ES-I3 (cell line): ENCODE data around the gene DPP7.
A peak's percentile ranks its signal among the peaks of the same experiment; 100 is the strongest.
"Not testable (repeated sequence)": the region's sequence is repeated elsewhere in the genome, so short reads cannot be mapped to it uniquely, and the experiment has no call there.

Experiments
- H3K36me3 ChIP-seq: 2 replicates; pipeline ENCODE4 v1.6.1; 2013; ENCODE audit warnings: mild to moderate bottlenecking, low read length, control low read depth, moderate library complexity; ENCODE audit not compliant: insufficient read depth
- H3K4me1 ChIP-seq: 2 replicates; pipeline ENCODE4 v1.6.1; 2013; ENCODE audit warnings: mild to moderate bottlenecking, control low read depth, low read length; ENCODE audit not compliant: insufficient read depth
- H3K9ac ChIP-seq: 2 replicates; pipeline ENCODE4 v1.6.1; 2013; ENCODE audit warnings: low read depth, mild to moderate bottlenecking, low read length, moderate library complexity
- H3K9me3 ChIP-seq: 2 replicates; pipeline ENCODE4 v1.6.1; 2013; ENCODE audit warnings: mild to moderate bottlenecking, low read length, moderate library complexity; ENCODE audit not compliant: control insufficient read depth, insufficient read depth

DPP7 gene

DNA sequence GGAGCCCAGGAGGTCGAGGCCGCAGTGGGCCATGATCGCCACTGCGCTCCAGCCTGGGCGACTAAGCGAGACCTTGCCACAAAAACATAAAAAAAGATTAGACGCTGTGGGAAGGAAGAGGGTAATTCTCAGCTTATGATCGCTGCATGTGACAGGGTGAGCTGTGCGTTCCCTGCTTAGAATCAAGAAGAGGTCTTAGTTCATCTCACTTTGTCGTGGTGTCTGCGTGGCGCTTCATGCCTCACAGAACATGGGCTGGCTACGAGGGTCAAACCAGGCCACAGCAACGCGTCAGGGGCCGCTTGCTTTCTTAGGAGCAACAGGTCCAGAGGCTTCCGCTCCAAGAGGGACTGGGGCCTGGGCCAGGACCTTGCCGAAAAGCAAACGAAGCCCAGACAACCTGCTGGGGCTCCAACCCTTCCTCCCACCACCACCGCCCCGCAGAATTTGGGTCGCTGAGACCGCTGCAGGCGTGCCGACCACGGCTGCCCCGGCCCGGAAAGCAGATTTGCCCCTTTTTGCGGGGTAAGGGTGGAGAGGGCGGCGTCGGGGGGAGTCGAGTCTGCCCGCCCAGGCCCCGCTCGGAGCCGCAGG lies 14.4 kb upstream of the DPP7 start:
- H3K9ac ChIP-seq, result peak overlapping the region; percentile 59
- H3K36me3 ChIP-seq, result no peaks in the 10 kb centered on the region
- no peaks in the 10 kb centered on the region for H3K9me3 ChIP-seq
- H3K4me1 ChIP-seq, result peaks cover 8% of the 10 kb centered on the region

DNA sequence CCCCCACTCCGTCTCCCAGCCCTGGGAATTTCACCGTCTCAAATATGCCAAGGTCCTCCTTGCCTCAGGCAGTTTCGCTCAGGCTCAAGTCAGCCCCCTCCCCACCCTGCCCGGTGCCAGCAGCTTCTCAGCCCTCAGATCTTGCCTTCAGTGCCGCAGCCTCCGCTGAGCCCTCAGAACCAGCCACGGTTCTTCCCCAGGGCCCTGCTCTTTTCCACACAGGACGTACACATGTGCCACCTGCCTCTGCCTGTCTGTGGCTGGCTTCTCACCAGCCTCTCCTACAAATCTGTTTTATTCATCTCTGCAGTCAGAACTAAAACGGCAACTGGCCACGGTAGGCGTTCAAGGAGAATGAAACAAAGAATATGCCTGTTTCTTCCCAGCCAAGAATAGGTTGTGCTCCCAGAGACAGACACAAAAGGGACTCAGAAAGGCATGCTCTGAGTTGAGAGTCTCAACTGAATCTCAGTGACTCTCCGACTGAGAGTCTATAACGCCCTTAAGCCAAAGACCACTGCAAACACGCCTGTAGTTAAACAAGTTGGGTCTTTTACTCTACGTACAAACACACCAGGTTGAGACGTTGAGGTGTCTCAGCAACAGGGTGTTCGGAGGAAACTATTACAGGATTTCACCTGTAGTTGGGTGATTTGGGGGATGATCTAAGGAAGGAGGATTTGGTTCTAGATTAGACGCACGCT lies 13.8 kb upstream of the DPP7 start:
- peaks cover 8% of the 10 kb centered on the region for H3K4me1 ChIP-seq
- peak overlapping the region; percentile 59 for H3K9ac ChIP-seq
- no peaks in the 10 kb centered on the region for H3K9me3 ChIP-seq
- no peaks in the 10 kb centered on the region for H3K36me3 ChIP-seq

DNA sequence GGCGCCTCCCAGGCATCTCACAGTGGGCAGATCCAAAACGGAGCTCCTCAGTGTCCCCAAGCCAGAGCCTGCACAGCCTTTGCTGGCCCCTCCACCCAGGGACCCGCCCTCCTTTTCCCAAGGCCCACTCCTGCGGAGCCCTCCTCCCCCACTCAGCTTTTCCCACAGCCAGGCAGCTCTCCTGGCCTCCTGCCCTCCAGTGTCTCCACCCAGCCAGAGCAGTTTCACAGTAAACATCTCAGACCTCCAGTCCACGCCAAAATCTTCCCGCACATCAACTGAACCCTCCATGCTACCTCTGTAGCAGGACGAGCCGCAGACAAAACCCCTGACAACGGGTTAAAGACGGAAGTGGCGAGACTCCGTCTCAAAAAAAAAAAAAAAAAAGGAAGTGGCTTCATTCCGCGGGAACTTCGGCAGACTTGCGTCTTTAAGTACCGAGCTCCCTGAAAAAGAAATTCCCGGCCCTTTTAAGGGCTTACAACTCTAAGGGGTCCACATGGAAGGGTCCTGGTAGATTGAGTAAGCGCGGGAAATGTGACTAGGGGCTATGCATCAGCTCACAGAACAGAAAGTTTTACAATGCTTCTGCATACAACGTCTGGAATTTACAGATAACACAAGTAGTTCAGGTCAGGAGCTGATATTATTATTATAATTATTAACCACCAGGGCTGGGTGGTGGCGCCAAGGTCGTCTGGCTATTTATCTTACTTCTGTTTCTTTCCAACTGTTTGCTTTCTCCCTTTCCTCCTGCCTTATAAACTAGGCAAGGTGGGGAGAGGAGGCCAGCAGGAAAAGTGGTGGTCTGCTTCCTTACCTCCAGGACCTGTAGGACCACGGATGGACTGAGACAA lies 13.0 kb upstream of the DPP7 start:
- Histone ChIP-seq H3K4me1 (peaks cover 8% of the 10 kb centered on the region), H3K36me3 (no peaks in the 10 kb centered on the region), H3K9ac (peak overlapping the region; percentile 33; the same call in 1 of the 2 replicates), H3K9me3 (no peaks in the 10 kb centered on the region)

DNA sequence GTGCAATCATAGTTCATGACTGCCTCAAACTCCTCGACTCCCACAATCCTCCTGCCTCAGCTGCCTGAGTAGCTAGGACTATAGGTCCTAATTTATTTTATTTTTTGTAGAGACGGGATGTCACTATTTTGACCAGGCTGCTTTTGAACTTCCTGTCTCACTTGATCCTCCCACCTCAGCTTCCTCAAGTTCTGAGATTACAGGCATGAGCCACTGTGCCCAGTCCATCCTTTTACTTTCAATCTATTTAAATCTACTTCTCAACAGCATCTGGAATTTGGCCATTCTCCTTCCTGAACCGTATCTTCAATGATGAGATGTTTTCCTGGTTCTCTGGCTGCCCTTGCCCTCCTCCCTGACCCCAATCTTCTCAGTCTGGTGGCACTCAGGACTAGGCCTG lies 12.3 kb upstream of the DPP7 start:
- Histone ChIP-seq H3K9ac (no peak overlapping the region), H3K36me3 (no peaks in the 10 kb centered on the region), H3K9me3 (no peaks in the 10 kb centered on the region), H3K4me1 (peaks cover 8% of the 10 kb centered on the region)

DNA sequence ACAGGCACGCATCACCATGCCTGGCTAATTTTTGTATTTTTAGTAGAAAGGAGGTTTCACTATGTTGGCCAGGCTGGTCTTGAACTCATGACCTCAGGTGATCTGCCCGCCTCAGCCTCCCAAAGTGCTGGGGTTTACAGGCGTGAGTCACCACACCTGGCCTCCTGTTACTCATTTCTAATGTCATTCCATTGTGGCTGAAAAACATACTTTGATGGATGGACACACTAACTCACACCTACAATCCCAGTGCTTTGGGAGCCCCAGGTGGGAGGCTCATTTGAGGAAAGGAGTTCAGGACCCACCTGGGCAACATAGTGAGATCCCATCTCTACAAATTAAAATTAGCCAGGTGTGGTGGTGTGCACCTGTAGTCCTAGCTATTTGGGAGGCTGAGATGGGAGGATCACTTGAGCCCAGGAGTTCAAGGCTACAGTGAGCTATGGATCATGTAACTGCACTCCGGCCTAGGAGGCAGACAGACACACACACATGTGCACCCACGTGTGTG lies 9.5 kb upstream of the DPP7 start:
- not testable (repeated sequence) for H3K9me3 ChIP-seq, H3K9ac ChIP-seq, H3K36me3 ChIP-seq, H3K4me1 ChIP-seq

DNA sequence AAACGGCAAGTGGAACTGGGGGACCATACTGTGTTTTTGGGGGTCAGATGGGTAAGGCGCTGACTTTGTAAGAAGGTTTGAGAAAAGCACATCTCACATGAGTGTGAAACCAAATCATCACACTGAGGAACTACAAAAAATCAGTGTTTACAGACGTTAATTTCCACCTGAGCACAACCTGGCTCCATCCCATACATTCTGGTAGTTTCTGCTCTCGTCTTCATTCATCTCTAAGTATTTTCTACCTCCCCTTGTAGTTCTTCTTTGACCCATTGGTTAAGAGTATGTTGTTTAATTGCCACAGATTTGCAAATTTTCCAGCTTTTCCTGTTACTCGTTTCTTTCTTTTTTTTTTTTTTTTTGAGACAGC lies 8.9 kb upstream of the DPP7 start:
- Histone ChIP-seq H3K9ac (no peak overlapping the region), H3K4me1 (peaks cover 5% of the 10 kb centered on the region), H3K9me3 (no peaks in the 10 kb centered on the region)

DNA sequence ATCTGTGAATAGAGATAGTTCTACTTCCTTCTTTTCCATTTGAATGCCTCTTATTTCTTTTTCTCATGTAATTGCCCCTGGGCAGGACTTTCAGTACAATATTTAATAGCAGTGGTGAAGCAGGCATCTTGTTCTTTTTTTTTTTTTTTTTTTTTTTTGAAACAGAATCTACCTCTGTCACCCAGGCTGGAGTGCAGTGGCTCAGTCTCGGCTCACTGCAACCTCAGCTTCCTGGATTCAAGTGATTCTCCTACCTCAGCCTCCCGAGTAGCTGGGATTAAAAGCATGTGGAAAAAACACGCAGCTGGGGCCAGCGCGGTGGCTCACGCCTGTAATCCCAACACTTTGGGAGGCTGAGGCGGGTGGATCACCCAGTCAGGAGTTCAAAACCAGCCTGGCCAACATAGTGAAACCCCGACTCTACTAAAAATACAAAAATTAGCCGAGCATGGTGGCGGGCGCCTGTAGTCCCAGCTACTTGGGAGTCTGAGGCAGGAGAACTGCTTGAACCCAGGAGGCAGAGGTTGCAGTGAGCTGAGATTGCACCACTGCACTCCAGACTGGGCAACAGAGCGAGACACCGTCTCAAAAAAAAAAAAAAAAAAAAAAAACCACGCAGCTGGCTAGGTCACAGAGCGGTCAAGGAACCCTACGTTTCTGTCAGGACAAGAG lies 8.4 kb upstream of the DPP7 start:
- not testable (repeated sequence) for H3K36me3 ChIP-seq, H3K4me1 ChIP-seq, H3K9ac ChIP-seq, H3K9me3 ChIP-seq

More for the DNA sequence above, 8.9 kb upstream of the DPP7 start:
- H3K36me3 ChIP-seq, result no peaks in the 10 kb centered on the region

DNA sequence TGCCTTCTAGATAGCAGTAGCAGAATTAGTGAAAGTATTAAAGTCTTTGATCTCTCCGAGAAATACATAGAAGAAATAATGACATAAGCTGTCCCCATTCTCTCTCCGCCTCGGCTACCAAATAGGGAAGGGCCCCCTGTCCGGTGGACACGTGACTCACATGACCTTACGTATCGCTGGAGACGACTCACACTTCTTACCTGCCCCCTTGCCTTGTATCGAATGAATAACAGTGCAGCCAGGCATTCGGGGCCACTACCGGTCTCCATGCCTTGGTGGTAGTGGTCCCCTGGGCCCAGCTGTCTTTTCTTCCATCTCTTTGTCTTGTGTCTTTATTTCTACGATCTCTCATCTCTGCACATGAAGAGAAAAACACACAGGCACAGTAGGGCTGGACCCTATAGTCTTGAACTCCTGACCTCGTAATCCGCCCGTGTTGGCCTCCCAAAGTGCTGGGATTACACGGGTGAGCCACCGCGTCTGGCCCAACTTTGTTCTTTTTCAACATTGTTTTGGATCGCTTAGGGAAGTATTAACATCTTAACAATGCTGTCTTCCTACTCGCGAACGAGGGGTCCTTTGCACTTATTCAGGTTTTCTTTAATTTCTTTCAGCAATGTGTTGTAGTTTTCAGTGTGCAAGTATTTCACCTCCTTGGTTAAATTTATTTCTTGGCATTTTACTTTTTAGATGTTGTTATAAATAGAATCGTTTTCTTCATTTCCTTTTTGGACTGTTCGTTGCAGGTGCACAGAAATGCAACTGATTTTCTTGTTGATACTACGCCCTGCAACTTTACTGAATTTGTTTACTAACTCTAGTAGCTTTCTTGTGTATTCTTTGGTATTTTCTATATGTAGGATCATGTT lies 7.6 kb upstream of the DPP7 start:
- not testable (repeated sequence) for H3K4me1 ChIP-seq, H3K9ac ChIP-seq, H3K36me3 ChIP-seq, H3K9me3 ChIP-seq

DNA sequence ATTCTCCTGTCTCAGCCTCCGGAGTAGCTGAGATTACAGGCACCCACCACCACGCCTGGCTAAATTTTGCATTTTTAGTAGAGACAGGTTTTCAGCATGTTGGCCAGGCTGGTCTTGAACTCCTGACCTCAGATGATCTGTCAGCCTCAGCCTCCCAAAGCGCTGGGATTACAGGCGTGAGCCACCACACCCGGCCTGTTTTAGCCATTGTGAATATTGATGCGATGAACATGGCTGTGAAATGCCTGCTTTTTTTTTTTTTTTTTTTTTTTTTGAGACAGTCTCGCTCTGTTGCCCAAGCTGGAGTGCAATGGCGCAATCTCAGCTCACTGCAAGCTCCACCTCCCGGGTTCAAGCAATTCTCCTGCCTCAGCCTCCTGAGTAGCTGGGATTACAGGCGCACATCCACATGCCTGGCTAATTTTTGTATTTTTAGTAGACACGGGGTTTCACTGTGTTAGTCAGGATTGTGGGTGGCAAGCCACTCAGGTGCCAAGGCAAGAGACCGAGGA lies 3.6 kb upstream of the DPP7 start:
- H3K9me3 ChIP-seq, H3K36me3 ChIP-seq, H3K9ac ChIP-seq, H3K4me1 ChIP-seq: not testable (repeated sequence)

DNA sequence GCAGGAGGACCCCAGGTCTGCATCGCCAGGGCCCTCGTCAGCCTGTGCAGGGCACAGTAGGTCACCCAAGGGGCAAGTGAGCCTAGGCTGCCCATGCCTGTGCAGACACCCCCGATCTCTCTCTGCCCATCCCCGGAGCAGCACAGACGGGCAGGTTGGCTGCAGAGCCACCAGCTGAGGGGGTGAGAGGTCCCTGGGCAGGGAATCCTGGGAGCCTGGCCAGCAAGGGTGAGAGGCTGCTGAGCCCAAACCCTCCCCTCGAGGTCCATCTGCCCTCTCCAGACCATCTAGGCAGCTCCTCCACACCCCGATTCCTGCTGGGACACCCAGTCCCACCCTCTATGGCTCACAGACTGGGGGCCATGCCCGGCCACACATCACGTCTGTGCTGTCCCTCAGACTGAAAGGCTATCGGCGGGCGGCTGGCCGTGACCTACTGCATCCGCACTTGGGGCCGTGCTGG lies 2.8 kb upstream of the DPP7 start:
- Histone ChIP-seq H3K9ac (no peak overlapping the region), H3K36me3 (no peaks in the 10 kb centered on the region), H3K4me1 (no peaks in the 10 kb centered on the region), H3K9me3 (no peaks in the 10 kb centered on the region)

DNA sequence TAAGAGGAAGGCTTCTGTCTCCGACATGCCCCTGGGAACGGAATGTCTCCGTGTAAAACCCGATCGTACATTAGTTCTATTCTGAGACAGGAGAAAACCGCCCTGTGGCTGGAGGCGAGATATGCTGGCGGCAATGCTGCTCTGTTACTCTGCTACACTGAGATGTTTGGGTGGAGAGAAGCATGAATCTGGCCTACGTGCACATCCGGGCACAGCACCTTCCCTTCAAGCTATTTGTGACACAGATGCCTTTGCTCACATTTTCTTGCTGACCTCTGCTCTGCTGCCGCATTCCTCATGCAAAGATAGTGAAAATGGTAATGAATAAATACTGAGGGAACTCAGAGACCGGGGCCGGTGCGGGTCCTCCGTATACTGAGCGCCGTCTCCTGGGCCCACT lies 2.2 kb upstream of the DPP7 start:
- no peaks in the 10 kb centered on the region for H3K4me1 ChIP-seq
- no peak overlapping the region for H3K9ac ChIP-seq
- H3K9me3 ChIP-seq, result no peaks in the 10 kb centered on the region
- H3K36me3 ChIP-seq, result no peaks in the 10 kb centered on the region

DNA sequence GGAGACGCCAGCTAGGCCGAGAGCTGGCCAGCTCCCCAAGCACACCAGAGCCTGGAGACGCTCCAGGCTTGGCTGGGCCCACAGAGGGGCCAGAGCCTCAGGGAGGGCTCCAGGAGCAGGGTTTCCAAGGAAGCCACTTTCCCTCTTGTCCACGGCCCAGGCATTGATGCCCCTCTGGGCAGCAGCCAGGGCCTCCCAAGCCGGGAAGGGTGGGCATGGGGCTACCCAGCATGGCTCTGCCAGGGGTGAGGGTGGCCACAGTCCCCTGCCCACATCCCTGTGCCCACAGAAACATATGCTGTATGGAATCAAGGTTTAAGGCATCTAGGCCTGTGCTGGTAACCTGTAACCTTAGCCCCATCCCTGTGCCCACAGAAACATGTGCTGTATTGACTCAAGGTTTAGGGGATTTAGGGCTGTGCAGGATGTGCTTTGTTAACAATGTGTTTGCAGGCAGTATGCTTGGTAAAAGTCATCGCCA lies 1.5 kb upstream of the DPP7 start:
- Histone ChIP-seq H3K9me3 (no peaks in the 10 kb centered on the region), H3K36me3 (no peaks in the 10 kb centered on the region), H3K9ac (no peak overlapping the region), H3K4me1 (no peaks in the 10 kb centered on the region)

DNA sequence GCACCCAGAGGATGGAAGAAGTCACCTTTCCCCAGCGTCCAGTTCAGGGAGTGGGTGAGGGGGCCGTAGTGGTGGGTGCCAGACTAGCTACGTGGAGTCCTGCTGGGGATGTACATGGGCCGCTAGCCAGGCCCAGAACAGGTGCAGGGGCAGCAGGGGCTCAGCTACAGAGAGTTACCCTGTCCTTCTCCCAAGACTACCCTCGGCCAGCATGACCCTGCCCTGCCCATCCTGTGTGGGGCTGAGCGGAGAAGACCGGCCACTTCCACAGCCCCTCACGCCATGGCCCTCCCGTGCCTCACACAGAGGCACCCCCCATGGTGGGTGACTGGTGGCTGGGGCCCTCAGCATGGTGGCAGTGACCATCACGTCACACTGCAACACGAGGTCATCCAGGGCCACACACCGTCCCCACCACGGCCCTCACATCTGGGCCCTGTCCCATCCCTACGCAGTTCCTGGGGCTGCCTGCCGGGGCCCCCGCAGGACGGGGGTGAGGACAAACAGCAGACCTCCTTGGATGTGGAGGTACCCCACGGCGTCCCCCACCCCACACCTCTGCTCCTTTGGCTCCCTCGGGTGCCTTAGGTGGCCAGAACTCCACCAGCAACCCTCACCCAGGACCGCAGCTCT lies 977 bp upstream of the DPP7 start:
- no peaks in the 10 kb centered on the region for H3K4me1 ChIP-seq
- H3K9ac ChIP-seq, result no peak overlapping the region
- no peaks in the 10 kb centered on the region for H3K9me3 ChIP-seq
- no peaks in the 10 kb centered on the region for H3K36me3 ChIP-seq
